Mesenchymal stem cell (in vitro differentiated cells and primary cell): ENCODE measurements around the gene DES.

ENCODE experiments used
- DNase-seq: peaks from one replicate; pipeline ENCODE4 v3.0.0-alpha.2; 2013
- H2AFZ ChIP-seq: one replicate; pipeline ENCODE4 v1.6.1; 2013; ENCODE audit warnings: low read depth, mild to moderate bottlenecking, control low read depth, inconsistent platforms, low read length, moderate library complexity
- H2AK5ac ChIP-seq: 2 replicates; pipeline ENCODE4 v1.6.1; 2013; ENCODE audit warnings: low read length, moderate library complexity, mild to moderate bottlenecking, inconsistent platforms; ENCODE audit not compliant: severe bottlenecking
- H2BK120ac ChIP-seq: one replicate; pipeline ENCODE4 v1.6.1; 2013; ENCODE audit warnings: low read depth, mild to moderate bottlenecking, inconsistent platforms, low read length, moderate library complexity
- H2BK12ac ChIP-seq, 2 experiments: one replicate each; pipeline ENCODE4 v1.6.1; 2013; ENCODE audit warnings: inconsistent platforms in 2 of 2, low read length in 2 of 2, mild to moderate bottlenecking in 2 of 2, moderate library complexity in 2 of 2, control low read depth in 1 of 2
- H2BK15ac ChIP-seq: one replicate; pipeline ENCODE4 v1.6.1; 2013; ENCODE audit warnings: mild to moderate bottlenecking, low read depth, inconsistent platforms; ENCODE audit not compliant: poor library complexity, severe bottlenecking
- H2BK5ac ChIP-seq: 2 replicates; pipeline ENCODE4 v1.6.1; 2013; ENCODE audit warnings: low read depth, mild to moderate bottlenecking, low read length, control low read depth, inconsistent platforms; ENCODE audit not compliant: poor library complexity, severe bottlenecking
- H3K14ac ChIP-seq, 2 experiments: one replicate each; pipeline ENCODE4 v1.6.1; 2013; ENCODE audit warnings: inconsistent platforms in 2 of 2, low read length in 2 of 2, control low read depth in 1 of 2, mild to moderate bottlenecking in 1 of 2, moderate library complexity in 1 of 2
- H3K18ac ChIP-seq, 2 experiments: one replicate each; pipeline ENCODE4 v1.6.1; 2013; ENCODE audit warnings: inconsistent platforms in 2 of 2, low read length in 2 of 2, control low read depth in 1 of 2, low read depth in 1 of 2, mild to moderate bottlenecking in 1 of 2
- H3K23ac ChIP-seq, 2 experiments: one replicate each; pipeline ENCODE4 v1.6.1; 2013; ENCODE audit warnings: inconsistent platforms in 2 of 2, low read length in 2 of 2, mild to moderate bottlenecking in 2 of 2, moderate library complexity in 2 of 2, control low read depth in 1 of 2
- H3K27ac ChIP-seq: 2 replicates; pipeline ENCODE4 v1.5.1; 2013; ENCODE audit warnings: mild to moderate bottlenecking, moderate library complexity, low read length, control low read depth, inconsistent platforms; ENCODE audit not compliant: poor library complexity, severe bottlenecking
- H3K27me3 ChIP-seq, 2 experiments: 2 replicates each; pipeline versions ENCODE4 v1.6.1 to v1.7.0; 2013; ENCODE audit warnings: low read length in 2 of 2, mild to moderate bottlenecking in 2 of 2, moderate library complexity in 2 of 2, control low read depth in 1 of 2, inconsistent platforms in 1 of 2; ENCODE audit not compliant: control insufficient read depth in 1 of 2, insufficient read depth in 1 of 2
- H3K36me3 ChIP-seq, 2 experiments: 2 replicates each; pipeline versions ENCODE4 v1.6.1 to v1.7.0; 2013; ENCODE audit warnings: low read length in 2 of 2, control low read depth in 1 of 2, inconsistent platforms in 1 of 2, low read depth in 1 of 2, mild to moderate bottlenecking in 1 of 2; ENCODE audit not compliant: insufficient read depth in 2 of 2, control insufficient read depth in 1 of 2
- H3K4ac ChIP-seq, 2 experiments: one replicate each; pipeline ENCODE4 v1.6.1; 2013; ENCODE audit warnings: inconsistent platforms in 2 of 2, low read length in 2 of 2, mild to moderate bottlenecking in 2 of 2, moderate library complexity in 2 of 2, control low read depth in 1 of 2, low read depth in 1 of 2
- H3K4me1 ChIP-seq: 2 replicates; pipeline ENCODE4 v1.6.1; 2013; ENCODE audit warnings: low read depth, low read length, control low read depth; ENCODE audit not compliant: control insufficient read depth, insufficient read depth
- H3K4me2 ChIP-seq: 2 replicates; pipeline ENCODE4 v1.6.1; 2013; ENCODE audit warnings: low read length, mild to moderate bottlenecking, inconsistent platforms; ENCODE audit not compliant: poor library complexity, severe bottlenecking
- H3K4me3 ChIP-seq, 2 experiments: 2 replicates each; pipeline versions ENCODE4 v1.5.1 to v1.7.0; 2013; ENCODE audit warnings: low read length in 2 of 2, mild to moderate bottlenecking in 2 of 2, control low read depth in 1 of 2, low read depth in 1 of 2; ENCODE audit not compliant: insufficient read depth in 1 of 2
- H3K79me1 ChIP-seq: replicated peaks from 2 replicates; pipeline ENCODE4 v1.6.1; 2013; ENCODE audit warnings: mild to moderate bottlenecking, control low read depth, low read length, inconsistent platforms; ENCODE audit not compliant: poor library complexity, severe bottlenecking
- H3K9ac ChIP-seq: 2 replicates; pipeline ENCODE4 v1.7.0; 2013; ENCODE audit warnings: mild to moderate bottlenecking, low read length, moderate library complexity
- H3K9me3 ChIP-seq: 2 replicates; pipeline ENCODE4 v1.7.0; 2013; ENCODE audit warnings: mild to moderate bottlenecking, low read length; ENCODE audit not compliant: control insufficient read depth
- H4K8ac ChIP-seq: one replicate; pipeline ENCODE4 v1.6.1; 2013; ENCODE audit warnings: inconsistent platforms, mild to moderate bottlenecking, low read length, moderate library complexity
- H4K91ac ChIP-seq: one replicate; pipeline ENCODE4 v1.6.1; 2013; ENCODE audit warnings: mild to moderate bottlenecking, low read length, inconsistent platforms
- WGBS: methylation state at CpG from one replicate; pipeline ENCODE4 v1.1.7; 2013; ENCODE audit warnings: mixed read lengths; 5-methylcytosine and 5-hydroxymethylcytosine counted together

The DES gene

GRCh38 chr2:219387306-219388120, 30.7 kb upstream of the DES start, which contains the start of gene DNPEP:
Gene DNPEP (minus strand): TSS chr2:219387912. CDS start chr2:219387794, 118 bp downstream.
- Histone ChIP-seq H2AFZ (peak within 1 kb of the TSS; percentile 86), H3K9me3 (no peaks in the 10 kb centered on the region), H3K79me1 (peaks cover 13% of the 10 kb centered on the region), H3K9ac (peak within 1 kb of the TSS; percentile 97), H4K8ac (peak within 1 kb of the TSS; percentile 69), H3K4ac (peak within 1 kb of the TSS; percentile 48 to 62), H3K23ac (peak within 1 kb of the TSS in 1 of 2 experiments; percentile 57), H3K27me3 (no peaks in the 10 kb centered on the region), H3K4me2 (peak within 1 kb of the TSS; percentile 75), H3K4me1 (peaks cover 11% of the 10 kb centered on the region), H3K14ac (peak within 1 kb of the TSS in 1 of 2 experiments; percentile 56), H3K4me3 (peak within 1 kb of the TSS; percentile 72 to 95), H2AK5ac (no peak within 1 kb of the TSS), H3K36me3 (peaks cover 32 to 42% of the 10 kb centered on the region in 2 experiments), H3K18ac (peak within 1 kb of the TSS; percentile 70 to 90), H2BK5ac (peak within 1 kb of the TSS; percentile 79), H4K91ac (peak within 1 kb of the TSS; percentile 64), H3K27ac (peak within 1 kb of the TSS; percentile 68), H2BK12ac (peak within 1 kb of the TSS in 1 of 2 experiments; percentile 51), H2BK120ac (peak within 1 kb of the TSS; percentile 71), H2BK15ac (peak within 1 kb of the TSS; percentile 75)
- DNase-seq: peak; percentile 90
- WGBS: 2% methylated on average over 53 of the region's 76 CpGs

- H2BK12ac ChIP-seq: peak overlapping the region in 1 of 2 experiments; percentile 40
- peaks cover 9% of the 10 kb centered on the region for H3K4me1 ChIP-seq
- peaks cover 12% of the 10 kb centered on the region for H3K79me1 ChIP-seq
- H3K18ac ChIP-seq: peak overlapping the region; percentile 45 to 46
- H4K8ac ChIP-seq: peak overlapping the region; percentile 69
- H3K9ac ChIP-seq: peak overlapping the region; percentile 85
- peak overlapping the region; percentile 86 for H2AFZ ChIP-seq
- H3K23ac ChIP-seq: no peak overlapping the region
- peak overlapping the region; percentile 41 for H4K91ac ChIP-seq
- no peaks in the 10 kb centered on the region for H3K27me3 ChIP-seq
- peak; percentile 95 for DNase-seq
- H3K4me2 ChIP-seq: peak overlapping the region; percentile 70
- peak overlapping the region in 1 of 2 experiments; percentile 48 for H3K4ac ChIP-seq
- peak overlapping the region; percentile 35 for H3K27ac ChIP-seq
- 3% methylated on average over 53 of the region's 78 CpGs for WGBS
- peak overlapping the region; percentile 46 to 70 for H3K4me3 ChIP-seq
- H2BK5ac ChIP-seq: no peak overlapping the region
- H2AK5ac ChIP-seq: no peak overlapping the region
- H3K9me3 ChIP-seq: no peaks in the 10 kb centered on the region
- peak overlapping the region; percentile 75 for H2BK15ac ChIP-seq
- H2BK120ac ChIP-seq: no peak overlapping the region
- H3K36me3 ChIP-seq: peaks cover 25 to 34% of the 10 kb centered on the region in 2 experiments
- no peak overlapping the region for H3K14ac ChIP-seq
Observed at GRCh38 chr2:219388121-219388906, 29.9 kb upstream of the DES start.

- no peak overlapping the region for H2AK5ac ChIP-seq
- peak overlapping the region; percentile 70 for H3K4me2 ChIP-seq
- peak overlapping the region in 1 of 2 experiments; percentile 70 for H3K4me3 ChIP-seq
- no peak overlapping the region for H2BK15ac ChIP-seq
- peak overlapping the region in 1 of 2 experiments; percentile 45 for H3K18ac ChIP-seq
- H3K27me3 ChIP-seq: no peaks in the 10 kb centered on the region
- H3K4me1 ChIP-seq: peaks cover 9% of the 10 kb centered on the region
- H3K36me3 ChIP-seq: peaks cover 24 to 29% of the 10 kb centered on the region in 2 experiments
- H4K8ac ChIP-seq: peak overlapping the region; percentile 69
- H2AFZ ChIP-seq: peak overlapping the region; percentile 86
- peak overlapping the region; percentile 85 for H3K9ac ChIP-seq
- H3K27ac ChIP-seq: no peak overlapping the region
- H2BK12ac ChIP-seq: no peak overlapping the region
- no peak overlapping the region for H2BK5ac ChIP-seq
- H3K14ac ChIP-seq: no peak overlapping the region
- no peak overlapping the region for H4K91ac ChIP-seq
- H2BK120ac ChIP-seq: no peak overlapping the region
- peaks cover 12% of the 10 kb centered on the region for H3K79me1 ChIP-seq
- no peak overlapping the region for H3K23ac ChIP-seq
- WGBS: 80% methylated on average over 6 of the region's 6 CpGs
- H3K9me3 ChIP-seq: no peaks in the 10 kb centered on the region
- no peak for DNase-seq
- H3K4ac ChIP-seq: peak overlapping the region in 1 of 2 experiments; percentile 48
Observed at GRCh38 chr2:219388907-219389156, 29.3 kb upstream of the DES start.

GRCh38 chr2:219392754-219393153, 25.4 kb upstream of the DES start:
- Histone ChIP-seq H3K36me3 (no peaks in the 10 kb centered on the region), H2AFZ (no peak overlapping the region), H4K91ac (no peak overlapping the region), H3K4ac (no peak overlapping the region), H3K14ac (no peak overlapping the region), H4K8ac (no peak overlapping the region), H3K79me1 (no peaks in the 10 kb centered on the region), H2BK120ac (no peak overlapping the region), H3K9ac (no peak overlapping the region), H3K18ac (no peak overlapping the region), H3K27me3 (no peaks in the 10 kb centered on the region), H3K4me3 (no peak overlapping the region), H2BK15ac (no peak overlapping the region), H3K27ac (no peak overlapping the region), H2BK12ac (no peak overlapping the region), H3K23ac (no peak overlapping the region), H2AK5ac (no peak overlapping the region), H3K4me2 (no peak overlapping the region), H3K4me1 (peaks cover under 1% of the 10 kb centered on the region), H3K9me3 (no peaks in the 10 kb centered on the region), H2BK5ac (no peak overlapping the region)
- WGBS: 91% methylated on average over 8 of the region's 9 CpGs
- no peak for DNase-seq
